GM12891 (cell line): ENCODE data around the gene ACLY.

ENCODE experiments used
- DNase-seq: peaks from one replicate; pipeline ENCODE4 v3.0.0; 2011; ENCODE audit warnings: low spot score; ENCODE audit not compliant: insufficient read length
- FAIRE-seq: peaks from 2 replicates; lab custom pipeline; 2011; peaks lifted over from hg19 to GRCh38; lab: Jason Lieb, UNC
- PAX5 ChIP-seq: IDR thresholded peaks from 2 replicates; pipeline ENCODE4 v1.6.1; 2011; ENCODE audit warnings: low read length, moderate library complexity, mild to moderate bottlenecking; ENCODE audit not compliant: insufficient read depth, severe bottlenecking
- POLR2A ChIP-seq: IDR thresholded peaks from 2 replicates; pipeline ENCODE4 v1.6.1; 2011; ENCODE audit warnings: low read depth, low read length, control low read depth
- POLR2AphosphoS5 ChIP-seq: IDR thresholded peaks from 2 replicates; pipeline ENCODE4 v1.6.1; 2011; ENCODE audit warnings: low read depth, low read length, control low read depth
- POU2F2 ChIP-seq: IDR thresholded peaks from 2 replicates; pipeline ENCODE4 v1.6.1; 2011; ENCODE audit warnings: low read depth, mild to moderate bottlenecking, control low read depth, low read length, moderate library complexity
- SPI1 ChIP-seq: IDR thresholded peaks from 2 replicates; pipeline ENCODE4 v1.6.1; 2011; ENCODE audit warnings: low read depth, low read length, control low read depth
- TAF1 ChIP-seq: IDR thresholded peaks from 2 replicates; pipeline ENCODE4 v1.6.1; 2011; ENCODE audit warnings: low read depth, low read length, control low read depth

ACLY gene

GRCh38 chr17:41823141-41823524, 95.6 kb downstream of the ACLY start:
- no peak for TF ChIP-seq TAF1
- TF ChIP-seq POU2F2 = no peak
- no peak for TF ChIP-seq SPI1
- TF ChIP-seq PAX5 = no peak
- TF ChIP-seq POLR2AphosphoS5 = no peak
- no peak for TF ChIP-seq POLR2A
- DNase-seq (no peak), FAIRE-seq (no peak)

DNA sequence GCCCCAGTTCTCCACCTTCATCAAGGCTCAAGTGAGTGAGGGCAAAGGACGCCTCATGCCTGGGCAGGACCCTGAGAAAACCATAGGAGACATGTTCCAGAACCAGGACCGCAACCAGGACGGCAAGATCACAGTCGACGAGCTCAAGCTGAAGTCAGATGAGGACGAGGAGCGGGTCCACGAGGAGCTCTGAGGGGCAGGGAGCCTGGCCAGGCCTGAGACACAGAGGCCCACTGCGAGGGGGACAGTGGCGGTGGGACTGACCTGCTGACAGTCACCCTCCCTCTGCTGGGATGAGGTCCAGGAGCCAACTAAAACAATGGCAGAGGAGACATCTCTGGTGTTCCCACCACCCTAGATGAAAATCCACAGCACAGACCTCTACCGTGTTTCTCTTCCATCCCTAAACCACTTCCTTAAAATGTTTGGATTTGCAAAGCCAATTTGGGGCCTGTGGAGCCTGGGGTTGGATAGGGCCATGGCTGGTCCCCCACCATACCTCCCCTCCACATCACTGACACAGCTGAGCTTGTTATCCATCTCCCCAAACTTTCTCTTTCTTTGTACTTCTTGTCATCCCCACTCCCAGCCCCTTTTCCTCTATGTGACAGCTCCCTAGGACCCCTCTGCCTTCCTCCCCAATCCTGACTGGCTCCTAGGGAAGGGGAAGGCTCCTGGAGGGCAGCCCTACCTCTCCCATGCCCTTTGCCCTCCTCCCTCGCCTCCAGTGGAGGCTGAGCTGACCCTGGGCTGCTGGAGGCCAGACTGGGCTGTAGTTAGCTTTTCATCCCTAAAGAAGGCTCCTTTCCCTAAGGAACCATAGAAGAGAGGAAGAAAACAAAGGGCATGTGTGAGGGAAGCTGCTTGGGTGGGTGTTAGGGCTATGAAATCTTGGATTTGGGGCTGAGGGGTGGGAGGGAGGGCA, 96.3 kb downstream of the ACLY start:
- DNase-seq (no peak), FAIRE-seq (no peak)
- TF ChIP-seq POLR2AphosphoS5 (no peak), PAX5 (no peak), POU2F2 (no peak), TAF1 (no peak), POLR2A (no peak), SPI1 (no peak)

GRCh38 chr17:41821776-41822175, 97.0 kb downstream of the ACLY start:
- FAIRE-seq = no peak
- TF ChIP-seq POLR2A = no peak
- TF ChIP-seq POU2F2 = no peak
- no peak for TF ChIP-seq POLR2AphosphoS5
- TF ChIP-seq PAX5 = no peak
- no peak for TF ChIP-seq SPI1
- TF ChIP-seq TAF1 = no peak
- DNase-seq = no peak

DNA sequence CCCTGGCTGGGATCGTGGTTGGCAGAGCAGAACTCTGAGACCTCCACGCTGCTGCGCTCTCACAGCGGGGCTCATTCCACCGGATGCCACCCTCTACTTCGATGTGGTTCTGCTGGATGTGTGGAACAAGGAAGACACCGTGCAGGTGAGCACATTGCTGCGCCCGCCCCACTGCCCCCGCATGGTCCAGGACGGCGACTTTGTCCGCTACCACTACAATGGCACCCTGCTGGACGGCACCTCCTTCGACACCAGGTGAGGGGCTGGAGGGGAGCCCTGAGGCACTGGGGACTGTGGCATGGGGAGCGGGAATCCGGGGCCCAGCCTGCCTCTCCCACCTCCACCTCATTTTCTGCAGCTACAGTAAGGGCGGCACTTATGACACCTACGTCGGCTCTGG, 100.7 kb downstream of the ACLY start:
- TF ChIP-seq POU2F2 (no peak), SPI1 (no peak), PAX5 (no peak)
- FAIRE-seq = no peak
- no peak for DNase-seq
